Stomach (tissue), 4 donors: ENCODE measurements around the gene SVOP.

Experiments
- POLR2A ChIP-seq, 4 donors: fragments of 450-650 bp; IDR thresholded peaks; one replicate each; pipeline ENCODE4 v1.6.1; 2016; ENCODE audit warnings: antibody characterized with exemption in 4 of 4, control low read depth in 2 of 4, mild to moderate bottlenecking in 1 of 4, moderate library complexity in 1 of 4
- TF ChIP-seq, protein P1 (sequence below), 7 experiments: fragments of 450-650 bp in 4 of 7; fragments of 200-600 bp in 3 of 7; sonication (generic) in 3 of 7; IDR thresholded peaks; one replicate each; pipeline ENCODE4 v1.5.1; 2016 to 2019; ENCODE audit warnings: antibody characterized with exemption in 7 of 7, control low read depth in 2 of 7, mild to moderate bottlenecking in 1 of 7

DNA sequence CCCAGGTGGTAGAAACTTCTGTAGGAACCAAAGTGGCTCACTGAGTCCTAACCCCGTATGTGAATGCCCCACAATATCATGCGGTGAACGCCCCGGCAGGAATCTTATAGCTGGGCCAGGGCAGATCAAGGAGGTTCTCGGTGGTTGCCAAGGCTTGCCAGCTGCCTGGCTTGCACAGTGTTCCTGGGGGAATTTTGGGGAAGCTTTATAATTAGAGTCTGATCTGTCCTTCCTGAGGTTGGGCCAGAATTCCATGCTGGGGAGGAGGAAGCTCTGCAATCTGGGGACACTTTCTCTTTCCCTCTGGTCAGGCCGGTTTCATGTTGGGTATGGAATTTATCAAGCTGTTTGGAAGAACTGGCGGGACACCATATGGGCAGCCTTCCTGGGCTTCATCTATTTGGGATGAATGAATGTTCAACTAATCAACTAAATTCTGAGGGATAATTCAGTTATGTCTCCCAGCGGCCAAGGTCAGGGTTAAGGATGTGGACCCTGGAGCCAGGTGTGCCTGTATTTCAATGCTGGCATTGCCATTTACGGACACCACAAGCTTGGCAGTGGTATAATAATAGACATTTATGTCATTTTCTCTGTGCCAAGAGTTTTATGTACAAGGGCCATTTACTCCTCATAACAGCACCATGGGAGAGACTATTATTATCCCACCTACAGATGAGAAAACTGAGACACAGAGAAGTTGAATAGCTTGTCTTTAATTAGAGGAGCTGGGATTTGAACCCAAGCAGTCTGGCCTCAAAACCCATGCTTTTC lies 54.3 kb downstream of the SVOP start:
- TF ChIP-seq, protein P1, sequence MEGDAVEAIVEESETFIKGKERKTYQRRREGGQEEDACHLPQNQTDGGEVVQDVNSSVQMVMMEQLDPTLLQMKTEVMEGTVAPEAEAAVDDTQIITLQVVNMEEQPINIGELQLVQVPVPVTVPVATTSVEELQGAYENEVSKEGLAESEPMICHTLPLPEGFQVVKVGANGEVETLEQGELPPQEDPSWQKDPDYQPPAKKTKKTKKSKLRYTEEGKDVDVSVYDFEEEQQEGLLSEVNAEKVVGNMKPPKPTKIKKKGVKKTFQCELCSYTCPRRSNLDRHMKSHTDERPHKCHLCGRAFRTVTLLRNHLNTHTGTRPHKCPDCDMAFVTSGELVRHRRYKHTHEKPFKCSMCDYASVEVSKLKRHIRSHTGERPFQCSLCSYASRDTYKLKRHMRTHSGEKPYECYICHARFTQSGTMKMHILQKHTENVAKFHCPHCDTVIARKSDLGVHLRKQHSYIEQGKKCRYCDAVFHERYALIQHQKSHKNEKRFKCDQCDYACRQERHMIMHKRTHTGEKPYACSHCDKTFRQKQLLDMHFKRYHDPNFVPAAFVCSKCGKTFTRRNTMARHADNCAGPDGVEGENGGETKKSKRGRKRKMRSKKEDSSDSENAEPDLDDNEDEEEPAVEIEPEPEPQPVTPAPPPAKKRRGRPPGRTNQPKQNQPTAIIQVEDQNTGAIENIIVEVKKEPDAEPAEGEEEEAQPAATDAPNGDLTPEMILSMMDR (IDR thresholded peaks at IDR 0.05) = no peak
- no peak for TF ChIP-seq POLR2A (IDR thresholded peaks at IDR 0.05)
